GM19438 (cell line): Measurements from ENCODE around the gene RDH11.

Experiments
- ATAC-seq: cut with Tn5 transposase; IDR thresholded peaks from one replicate; pipeline ENCODE4 v1.9.1; 2021; ENCODE audit warnings: low read depth; ENCODE audit not compliant: unreplicated experiment

Gene RDH11

DNA sequence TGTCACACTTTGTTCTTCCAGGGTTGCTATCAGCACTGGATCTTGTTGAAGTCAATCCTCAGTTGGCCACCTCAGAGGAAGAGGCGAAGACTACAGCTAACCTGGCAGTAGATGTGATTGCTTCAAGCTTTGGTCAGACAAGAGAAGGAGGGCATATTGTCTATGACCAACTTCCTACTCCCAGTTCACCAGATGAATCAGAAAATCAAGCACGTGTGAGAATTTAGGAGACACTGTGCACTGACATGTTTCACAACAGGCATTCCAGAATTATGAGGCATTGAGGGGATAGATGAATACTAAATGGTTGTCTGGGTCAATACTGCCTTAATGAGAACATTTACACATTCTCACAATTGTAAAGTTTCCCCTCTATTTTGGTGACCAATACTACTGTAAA lies 44.9 kb downstream of the RDH11 start:
- no peak for ATAC-seq

DNA sequence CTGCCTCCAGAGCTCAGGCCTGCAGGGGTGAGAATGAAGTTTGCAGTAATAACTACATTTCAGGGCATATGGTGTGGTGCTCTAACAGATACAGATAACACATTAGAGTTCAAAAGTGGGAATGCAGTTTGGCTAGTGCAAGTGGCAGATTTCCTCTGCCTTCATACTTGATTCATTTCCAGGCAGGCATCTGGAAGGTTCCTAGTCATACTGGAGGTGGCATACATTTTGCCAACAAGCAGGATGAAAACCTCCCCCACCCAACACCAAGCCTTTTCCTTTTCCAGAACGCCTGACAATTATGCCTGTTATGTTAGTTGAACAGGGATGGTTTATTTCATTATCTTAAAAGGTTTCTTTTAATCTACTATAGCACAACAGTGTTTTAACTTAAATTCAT lies 45.4 kb downstream of the RDH11 start:
- ATAC-seq = no peak

DNA sequence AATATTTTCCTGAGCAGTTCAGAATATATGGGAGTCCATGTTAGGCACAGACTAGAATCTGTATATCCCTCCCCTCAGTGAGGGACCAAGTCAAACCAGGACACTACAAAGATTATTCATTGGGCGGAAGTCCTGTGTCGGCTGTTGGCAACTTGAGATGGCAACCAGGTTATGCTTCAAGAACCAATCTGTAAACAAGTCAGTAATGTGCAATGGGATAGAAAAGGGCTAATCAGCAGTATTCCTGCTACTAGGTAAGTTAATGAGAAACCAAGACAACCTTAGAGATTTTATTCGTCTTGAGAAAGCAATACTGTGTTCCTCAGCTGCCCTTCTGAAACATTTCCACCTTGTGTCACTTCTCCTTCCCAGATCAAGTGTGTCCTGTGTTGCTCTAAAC lies 49.4 kb downstream of the RDH11 start:
- no peak for ATAC-seq

DNA sequence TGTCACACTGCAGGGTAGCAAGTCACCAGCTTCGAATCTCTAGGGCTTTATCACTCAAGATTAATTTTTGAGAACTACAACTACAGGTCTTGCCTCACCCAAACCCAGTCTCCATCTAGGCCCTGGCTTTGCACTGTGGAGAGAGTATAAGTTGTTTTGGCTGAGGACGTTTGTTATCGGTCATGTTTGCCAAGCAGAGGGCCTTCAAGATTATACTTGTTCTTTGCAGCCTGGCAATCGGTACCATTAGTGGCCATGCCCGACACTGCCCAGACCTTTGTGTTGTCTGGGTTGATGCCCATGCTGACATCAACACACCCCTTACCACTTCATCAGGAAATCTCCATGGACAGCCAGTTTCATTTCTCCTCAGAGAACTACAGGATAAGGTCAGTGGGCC lies 50.1 kb downstream of the RDH11 start:
- ATAC-seq = no peak

DNA sequence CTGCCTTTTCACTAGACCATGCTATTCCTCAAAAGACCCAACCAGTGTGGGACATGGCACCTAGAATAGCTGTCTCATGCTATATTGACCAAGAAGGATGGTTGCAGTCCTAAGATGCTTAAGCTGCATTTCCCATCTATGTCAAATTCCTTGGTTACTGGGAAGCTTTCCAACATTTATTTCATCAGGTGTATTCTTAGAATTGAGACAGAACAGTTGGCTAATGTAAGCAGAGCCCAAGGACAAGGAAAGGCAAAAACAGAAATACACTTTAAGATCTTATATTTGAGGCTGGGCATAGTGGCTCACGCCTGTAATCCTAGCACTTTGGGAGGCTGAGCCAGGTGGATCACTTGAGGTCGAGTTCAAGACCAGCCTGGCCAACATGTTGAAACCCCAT lies 51.1 kb downstream of the RDH11 start:
- ATAC-seq = no peak

DNA sequence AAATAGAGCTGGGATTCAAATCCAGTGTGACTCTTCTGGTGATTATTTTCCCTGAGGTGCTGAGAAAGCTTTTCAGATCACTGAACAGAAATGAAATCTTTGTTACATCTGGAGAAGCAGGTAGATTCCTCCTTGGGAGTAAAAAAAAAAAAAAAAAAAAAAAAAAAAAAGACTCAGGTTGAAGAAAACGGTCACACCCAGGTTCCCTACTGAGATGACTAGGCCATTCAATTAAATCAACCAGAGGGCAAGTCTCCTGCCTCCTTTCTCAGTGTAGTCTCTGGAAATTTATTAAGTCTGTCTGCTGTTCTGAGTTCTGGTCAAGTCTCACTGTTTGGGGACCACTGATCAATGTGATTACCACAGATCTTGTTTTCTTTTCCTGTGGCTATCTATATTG lies 51.9 kb downstream of the RDH11 start:
- no peak for ATAC-seq

DNA sequence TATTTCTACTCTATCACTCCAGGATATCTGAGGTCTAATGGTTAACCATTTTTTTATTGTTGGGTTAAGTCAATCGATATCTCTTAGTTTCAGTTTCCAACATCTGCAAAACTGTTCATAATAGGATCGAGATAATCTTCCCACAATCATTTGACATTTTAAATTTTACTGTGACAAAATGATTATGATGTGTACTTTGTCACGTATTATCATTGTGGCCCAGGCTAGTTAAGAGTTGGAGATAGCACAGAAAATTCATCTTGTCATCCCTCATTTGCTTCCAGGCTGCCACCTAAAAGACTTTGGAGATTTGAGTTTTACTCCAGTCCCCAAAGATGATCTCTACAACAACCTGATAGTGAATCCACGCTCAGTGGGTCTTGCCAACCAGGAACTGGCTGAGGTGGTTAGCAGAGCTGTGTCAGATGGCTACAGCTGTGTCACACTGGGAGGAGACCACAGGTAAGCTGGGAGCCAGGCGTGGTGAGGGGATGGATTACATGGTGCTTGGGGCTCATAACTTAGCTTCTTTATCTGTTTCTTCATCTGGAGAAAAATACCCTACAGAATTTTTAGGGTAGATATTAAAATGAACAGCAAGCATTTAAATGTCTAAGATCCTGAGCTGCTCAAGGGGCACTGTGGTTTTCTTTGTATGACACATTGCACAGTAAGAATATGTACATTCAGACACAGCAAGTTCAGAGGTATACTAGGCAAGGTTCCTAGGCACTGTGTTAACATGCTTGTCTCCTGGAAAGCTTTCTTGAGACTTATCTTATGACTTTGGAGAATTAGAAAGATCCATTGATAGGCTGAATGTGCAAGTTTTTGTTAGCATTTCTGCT lies 53.4 kb downstream of the RDH11 start:
- ATAC-seq = no peak

DNA sequence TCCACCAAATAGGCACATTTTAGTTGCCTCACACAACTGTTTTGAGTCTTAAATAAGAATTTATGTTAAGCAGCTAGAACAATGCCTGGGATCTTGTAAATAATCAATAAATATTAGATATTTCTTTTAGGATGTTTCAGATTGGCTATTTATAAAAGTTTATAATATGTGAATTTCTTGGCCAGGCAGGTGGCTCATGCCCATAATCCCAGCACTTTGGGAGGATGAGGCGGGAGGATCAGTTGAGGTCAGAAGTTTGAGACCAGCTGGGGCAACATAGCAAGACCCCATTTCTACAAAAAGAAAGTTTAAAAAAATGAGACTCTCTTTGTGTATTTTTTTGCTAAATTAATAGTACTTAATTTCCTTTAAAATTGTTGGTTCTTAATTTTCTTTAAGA lies 54.1 kb downstream of the RDH11 start:
- ATAC-seq = no peak

DNA sequence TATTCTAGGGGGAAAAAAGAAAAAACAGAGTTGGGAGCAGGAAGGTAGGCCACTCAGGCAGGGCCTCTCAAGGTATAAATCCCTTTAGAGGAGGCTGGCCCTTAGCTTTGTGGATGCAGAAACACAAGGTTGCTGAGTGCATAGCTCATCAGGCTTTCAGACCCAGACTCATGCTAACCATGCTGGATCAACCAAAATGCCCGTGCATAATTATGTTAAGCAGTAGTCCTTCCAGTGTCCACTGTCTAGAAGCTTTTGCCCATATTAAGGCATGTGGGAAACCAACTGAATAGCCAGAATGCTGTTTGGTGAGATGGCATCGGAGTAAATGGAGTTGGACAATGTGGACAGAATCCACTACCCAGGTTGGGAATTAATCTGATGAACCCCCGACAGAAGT lies 56.9 kb downstream of the RDH11 start:
- ATAC-seq = no peak

DNA sequence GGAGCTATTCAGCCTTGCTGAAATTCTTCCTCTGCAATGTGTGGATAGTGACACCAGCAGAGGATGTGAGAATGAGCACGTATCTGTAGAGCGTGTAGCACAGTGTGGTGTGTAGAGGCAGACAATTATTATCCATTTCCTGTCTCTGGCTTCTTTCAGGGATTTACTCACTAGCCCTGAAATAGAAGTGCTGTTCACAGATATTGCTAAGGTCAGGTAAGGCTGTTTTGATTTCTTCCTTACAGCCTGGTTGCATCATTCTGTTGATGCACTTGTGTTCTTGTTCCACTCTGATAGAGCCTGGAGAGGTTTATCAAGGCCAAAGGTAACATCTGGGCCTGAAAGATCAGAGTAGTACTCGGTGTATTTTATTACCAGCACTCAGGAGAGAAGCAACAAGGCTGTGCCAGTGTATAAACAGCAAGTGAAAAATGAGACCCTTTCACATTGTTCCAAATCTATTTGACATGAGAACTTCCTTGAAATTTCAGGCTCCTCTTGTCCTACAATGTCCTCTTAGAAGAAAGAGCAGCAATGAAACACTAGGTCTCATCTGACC lies 59.1 kb downstream of the RDH11 start:
- ATAC-seq = no peak

DNA sequence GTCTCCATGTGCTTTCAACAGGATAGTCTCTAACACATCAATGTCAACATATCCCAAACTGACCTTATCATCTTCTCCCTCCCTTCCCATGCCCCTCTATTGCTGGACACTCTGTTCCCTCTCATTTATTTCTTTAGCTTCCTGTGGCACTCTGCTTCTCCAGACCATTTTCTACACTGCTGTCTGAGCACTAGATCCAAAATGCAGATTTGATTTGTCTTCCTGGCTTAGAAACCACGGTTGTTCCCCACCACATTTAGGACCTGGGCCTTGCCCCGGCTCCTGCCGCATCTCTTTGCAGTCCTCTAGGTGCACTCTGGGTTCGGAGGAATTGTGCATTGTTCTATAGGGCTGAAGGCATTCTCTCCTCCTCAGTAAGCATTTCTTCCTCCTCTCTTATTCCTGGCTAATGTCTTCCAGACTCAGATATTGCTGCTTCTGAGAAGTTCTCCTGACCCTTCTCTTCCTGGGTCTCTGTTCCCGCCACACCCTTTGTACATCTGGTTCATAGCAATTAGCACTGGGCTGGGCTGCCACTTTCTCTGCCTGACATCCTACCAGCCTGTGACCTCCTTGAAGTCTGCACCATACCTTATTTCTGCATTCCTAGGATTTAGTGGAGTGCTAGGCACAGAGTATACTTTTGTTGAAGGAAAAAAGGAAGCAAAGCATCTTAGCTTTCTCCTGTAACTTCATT lies 62.0 kb downstream of the RDH11 start:
- ATAC-seq = no peak

DNA sequence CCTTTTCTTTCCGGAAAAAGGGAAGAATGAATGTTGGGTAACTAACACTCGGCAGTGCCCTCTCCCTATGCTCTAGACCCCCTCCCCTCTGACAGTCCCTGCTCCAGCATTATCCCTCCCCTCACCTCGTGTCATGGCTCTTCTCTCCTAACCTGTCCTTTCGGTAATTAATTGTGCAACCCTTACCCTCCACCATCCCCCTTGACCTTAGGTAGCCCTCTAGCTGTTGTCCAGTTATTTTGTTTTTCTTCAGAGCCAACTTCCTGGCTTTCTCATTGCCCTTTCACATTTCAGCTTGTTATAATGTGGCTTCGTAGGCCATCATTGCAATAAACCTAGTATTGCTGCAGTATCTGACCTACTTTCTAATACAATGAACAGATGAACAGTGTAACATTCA lies 64.6 kb downstream of the RDH11 start:
- no peak for ATAC-seq

DNA sequence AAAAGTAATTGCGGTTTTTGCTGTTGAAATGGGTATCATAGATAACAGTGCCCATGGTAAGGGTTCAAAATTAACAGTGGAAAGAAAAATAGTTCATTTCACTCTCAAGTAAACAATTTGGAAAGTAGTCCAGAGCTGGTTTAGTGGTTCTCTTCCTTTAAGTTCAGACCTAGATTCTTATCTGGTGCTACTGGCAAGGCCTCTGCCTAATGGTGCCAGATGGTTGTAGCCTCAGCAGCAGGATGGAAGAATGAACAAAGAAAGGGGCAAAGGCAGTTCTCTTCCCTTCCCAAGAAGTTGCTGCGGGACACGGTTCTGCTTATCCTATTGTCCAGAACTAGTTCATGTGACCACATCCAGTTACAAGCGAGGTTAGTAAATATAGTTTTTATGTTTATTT lies 65.4 kb downstream of the RDH11 start:
- ATAC-seq = no peak

DNA sequence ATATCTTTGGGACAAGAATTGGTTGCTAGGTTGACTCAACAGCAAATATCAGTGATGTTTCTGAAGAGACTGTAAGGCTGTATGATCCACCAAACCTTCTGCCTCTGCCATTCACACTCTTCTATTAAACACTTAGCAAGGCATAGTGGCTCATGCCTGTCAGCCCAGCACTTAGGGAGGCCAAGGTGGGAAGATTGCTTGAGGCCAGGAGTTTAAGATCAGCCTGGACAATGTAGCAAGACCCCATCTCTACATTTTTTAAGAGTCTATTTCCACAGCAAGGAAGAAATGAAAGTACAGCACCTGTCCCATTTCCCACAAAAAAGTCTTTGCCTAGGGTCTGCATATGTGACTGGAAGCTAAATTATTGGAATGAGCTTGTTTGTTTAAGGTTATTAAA lies 68.0 kb downstream of the RDH11 start:
- no peak for ATAC-seq
